HG02588 (cell line): Measurements from ENCODE around the gene MYLK.

ENCODE experiments used
- ATAC-seq: cut with Tn5 transposase; IDR thresholded peaks from one replicate; pipeline ENCODE4 v1.9.1; 2021; ENCODE audit warnings: mild to moderate bottlenecking, moderate library complexity; ENCODE audit not compliant: unreplicated experiment

MYLK gene

GRCh38 chr3:123793425-123793824 lies 90.7 kb downstream of the MYLK start:
- ATAC-seq: no peak

- no peak for ATAC-seq
Observed at GRCh38 chr3:123792473-123793201, 91.5 kb downstream of the MYLK start.

GRCh38 chr3:123791898-123792297 lies 92.2 kb downstream of the MYLK start:
- ATAC-seq: no peak

- ATAC-seq: no peak
Observed at GRCh38 chr3:123791417-123791816, 92.7 kb downstream of the MYLK start.

GRCh38 chr3:123791073-123791370 lies 93.1 kb downstream of the MYLK start:
- no peak for ATAC-seq

GRCh38 chr3:123790254-123791072 lies 93.7 kb downstream of the MYLK start:
- ATAC-seq: no peak

- no peak for ATAC-seq
Observed at GRCh38 chr3:123789760-123790159, 94.4 kb downstream of the MYLK start.

GRCh38 chr3:123789160-123789559 lies 95.0 kb downstream of the MYLK start:
- no peak for ATAC-seq

- no peak for ATAC-seq
Observed at GRCh38 chr3:123788710-123789109, 95.4 kb downstream of the MYLK start.

GRCh38 chr3:123787133-123787532 lies 97.0 kb downstream of the MYLK start:
- ATAC-seq: no peak

- no peak for ATAC-seq
Observed at GRCh38 chr3:123785602-123786001, 98.5 kb downstream of the MYLK start.

GRCh38 chr3:123783811-123784210 lies 100.3 kb downstream of the MYLK start:
- no peak for ATAC-seq

- ATAC-seq: no peak
Observed at GRCh38 chr3:123783050-123783689, 101.0 kb downstream of the MYLK start.

- ATAC-seq: no peak
Observed at GRCh38 chr3:123782488-123782887, 101.6 kb downstream of the MYLK start.

GRCh38 chr3:123781571-123782275 lies 102.4 kb downstream of the MYLK start:
- no peak for ATAC-seq

GRCh38 chr3:123781138-123781537 lies 103.0 kb downstream of the MYLK start:
- no peak for ATAC-seq

- ATAC-seq: no peak
Observed at GRCh38 chr3:123780656-123781055, 103.5 kb downstream of the MYLK start.

GRCh38 chr3:123779655-123780231 lies 104.4 kb downstream of the MYLK start:
- no peak for ATAC-seq

GRCh38 chr3:123778991-123779622 lies 105.0 kb downstream of the MYLK start:
- no peak for ATAC-seq

GRCh38 chr3:123778525-123778924 lies 105.6 kb downstream of the MYLK start:
- ATAC-seq: no peak
